ENCODE data around the gene TICRR.

Gene TICRR

DNA sequence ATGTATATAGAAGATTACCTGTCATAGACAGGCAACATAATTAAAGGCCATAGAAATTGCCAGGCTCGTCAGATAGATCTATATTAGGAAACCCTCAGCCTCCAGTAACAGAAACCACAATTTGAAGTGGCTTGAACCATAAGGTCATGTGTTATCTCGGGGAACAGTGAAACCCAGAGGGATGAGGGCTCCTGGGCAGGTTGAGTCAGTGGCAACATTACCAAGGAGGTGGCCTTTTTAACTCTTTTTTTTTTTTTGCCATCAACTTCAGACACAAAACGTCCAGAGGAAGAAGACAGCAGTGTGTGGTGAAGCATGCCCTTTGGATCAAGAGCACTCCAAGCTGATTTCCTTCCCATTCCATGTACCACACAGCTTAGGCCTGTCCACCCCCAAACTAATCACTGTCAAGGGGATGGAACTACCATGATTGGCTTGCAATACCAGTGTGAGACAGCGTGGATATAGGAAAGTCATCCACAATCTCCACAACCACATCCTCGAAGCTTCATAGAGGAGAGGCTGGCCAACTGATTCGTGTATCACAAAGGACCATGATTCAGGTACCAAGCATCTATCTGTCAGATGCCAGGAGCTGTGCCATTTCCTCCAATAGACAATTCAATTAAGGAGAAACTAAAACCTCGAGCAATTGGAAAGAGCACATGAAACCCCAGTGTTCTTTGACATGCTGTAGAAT, 81.0 kb downstream of the TICRR start:
- H3K4me3 ChIP-seq (ENCODE audit: low read depth, low read length): no peak overlapping the region
- DNase-seq (ENCODE audit: low read depth, low spot score): no peak
- POLR2A ChIA-PET: no interaction called here
- CTCF ChIA-PET: interaction anchor here (0.9 to 3.7 kb wide), 2 partner anchors 9 to 13 kb away, joined by 3 to 37 read pairs; no protein-coding TSS in a partner anchor
- TF ChIP-seq, protein P1, sequence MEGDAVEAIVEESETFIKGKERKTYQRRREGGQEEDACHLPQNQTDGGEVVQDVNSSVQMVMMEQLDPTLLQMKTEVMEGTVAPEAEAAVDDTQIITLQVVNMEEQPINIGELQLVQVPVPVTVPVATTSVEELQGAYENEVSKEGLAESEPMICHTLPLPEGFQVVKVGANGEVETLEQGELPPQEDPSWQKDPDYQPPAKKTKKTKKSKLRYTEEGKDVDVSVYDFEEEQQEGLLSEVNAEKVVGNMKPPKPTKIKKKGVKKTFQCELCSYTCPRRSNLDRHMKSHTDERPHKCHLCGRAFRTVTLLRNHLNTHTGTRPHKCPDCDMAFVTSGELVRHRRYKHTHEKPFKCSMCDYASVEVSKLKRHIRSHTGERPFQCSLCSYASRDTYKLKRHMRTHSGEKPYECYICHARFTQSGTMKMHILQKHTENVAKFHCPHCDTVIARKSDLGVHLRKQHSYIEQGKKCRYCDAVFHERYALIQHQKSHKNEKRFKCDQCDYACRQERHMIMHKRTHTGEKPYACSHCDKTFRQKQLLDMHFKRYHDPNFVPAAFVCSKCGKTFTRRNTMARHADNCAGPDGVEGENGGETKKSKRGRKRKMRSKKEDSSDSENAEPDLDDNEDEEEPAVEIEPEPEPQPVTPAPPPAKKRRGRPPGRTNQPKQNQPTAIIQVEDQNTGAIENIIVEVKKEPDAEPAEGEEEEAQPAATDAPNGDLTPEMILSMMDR (IDR thresholded peaks at IDR 0.05; ENCODE audit: insufficient read depth, low read length, missing control alignments): no peak

DNA sequence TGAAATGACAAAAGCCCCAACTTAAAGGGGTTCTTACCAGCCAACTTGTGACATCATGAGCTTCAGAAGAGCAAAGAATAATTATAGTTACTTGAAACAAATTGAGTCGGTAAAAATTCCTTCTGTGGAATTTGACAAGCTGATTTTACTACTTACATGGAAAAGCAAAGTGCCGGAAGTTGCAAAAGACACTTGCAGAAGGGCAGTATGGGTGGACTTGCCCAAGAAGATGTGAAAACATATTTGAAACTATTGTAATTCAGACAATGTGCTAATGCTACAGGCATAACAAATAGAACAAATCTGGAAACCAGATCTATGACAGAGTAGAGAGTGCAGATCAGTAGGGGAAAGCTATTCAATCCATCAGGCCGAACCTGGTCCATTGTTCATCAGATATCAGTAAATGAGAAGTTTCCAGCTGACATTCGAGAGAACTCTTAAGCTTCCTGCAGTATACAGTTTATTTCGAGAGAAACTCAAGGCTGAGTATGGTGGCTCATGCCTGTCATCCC, 82.5 kb downstream of the TICRR start:
- CTCF ChIA-PET: interaction anchor here (1.6 to 3.7 kb wide), 3 partner anchors 8 to 13 kb away, joined by 3 to 37 read pairs (median 7); no protein-coding TSS in a partner anchor
- TF ChIP-seq, protein P1 (IDR thresholded peaks at IDR 0.05; ENCODE audit: insufficient read depth, low read length, missing control alignments): no peak

DNA sequence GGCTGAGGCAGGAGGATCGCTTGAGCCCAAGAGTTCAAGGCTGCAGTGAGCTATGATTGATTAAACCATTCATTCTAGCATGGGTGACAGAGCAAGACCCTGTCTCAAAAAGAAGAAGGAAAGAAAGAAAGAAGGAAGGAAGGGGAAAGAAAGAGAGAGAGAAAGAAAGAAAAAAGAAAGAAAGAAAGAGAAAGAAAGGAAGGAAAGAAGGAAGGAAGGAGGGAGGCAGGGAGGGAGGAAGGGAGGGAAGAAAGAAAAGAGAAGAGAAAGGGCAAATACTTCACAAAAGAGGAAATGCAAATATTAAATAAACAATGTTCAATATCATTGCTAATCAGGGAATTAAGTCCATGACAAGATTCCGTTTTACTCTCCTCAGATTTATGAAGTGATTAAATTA, 84.0 kb downstream of the TICRR start:
- CTCF ChIA-PET: interaction anchor here (0.7 to 3.7 kb wide), 4 partner anchors 10 to 16 kb away, joined by 3 to 37 read pairs (median 5); no protein-coding TSS in a partner anchor
- TF ChIP-seq, protein P1 (IDR thresholded peaks at IDR 0.05; ENCODE audit: insufficient read depth, low read length, missing control alignments): no peak
- POLR2A ChIA-PET: interaction anchor here (0.6 kb wide), 1 partner anchor 217 kb away, joined by 5 read pairs; no protein-coding TSS in a partner anchor
- H3K4me3 ChIP-seq (ENCODE audit: low read depth, low read length): no peak overlapping the region
- no peak for DNase-seq (ENCODE audit: low read depth, low spot score)

More for the DNA sequence above, 82.5 kb downstream of the TICRR start:
- POLR2A ChIA-PET: no interaction called here
- no peak overlapping the region for H3K4me3 ChIP-seq (ENCODE audit: low read depth, low read length)
- DNase-seq (ENCODE audit: low read depth, low spot score): no peak

DNA sequence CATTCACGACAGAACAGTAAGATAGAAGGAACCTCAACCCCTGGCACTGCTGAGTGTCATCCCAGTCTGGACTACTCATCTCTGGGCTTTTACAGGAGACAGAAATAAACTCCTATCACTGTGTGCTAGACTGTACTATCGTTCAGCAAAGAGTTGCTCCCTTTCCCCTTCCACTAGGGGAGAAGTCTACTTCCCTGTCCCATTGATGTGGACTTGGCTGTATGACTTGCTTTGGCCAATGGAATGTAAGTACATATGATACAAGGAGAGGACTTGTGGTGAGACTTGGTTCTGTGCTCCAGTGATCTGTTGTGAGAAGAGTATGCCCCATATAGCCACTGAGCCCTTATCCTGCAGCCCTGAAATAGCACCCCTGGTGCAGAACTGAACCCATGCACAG, 85.3 kb downstream of the TICRR start:
- ChIA-PET CTCF (interaction anchor here (1.4 kb wide), 2 partner anchors 10 to 80 kb away, joined by 3 to 4 read pairs; no protein-coding TSS in a partner anchor), POLR2A (interaction anchor here (0.6 kb wide), 1 partner anchor 537 kb away, joined by 4 read pairs; no protein-coding TSS in a partner anchor)
- TF ChIP-seq, protein P1 (IDR thresholded peaks at IDR 0.05; ENCODE audit: insufficient read depth, low read length, missing control alignments): no peak
- DNase-seq (ENCODE audit: low read depth, low spot score): no peak
- H3K4me3 ChIP-seq (ENCODE audit: low read depth, low read length): no peak overlapping the region

DNA sequence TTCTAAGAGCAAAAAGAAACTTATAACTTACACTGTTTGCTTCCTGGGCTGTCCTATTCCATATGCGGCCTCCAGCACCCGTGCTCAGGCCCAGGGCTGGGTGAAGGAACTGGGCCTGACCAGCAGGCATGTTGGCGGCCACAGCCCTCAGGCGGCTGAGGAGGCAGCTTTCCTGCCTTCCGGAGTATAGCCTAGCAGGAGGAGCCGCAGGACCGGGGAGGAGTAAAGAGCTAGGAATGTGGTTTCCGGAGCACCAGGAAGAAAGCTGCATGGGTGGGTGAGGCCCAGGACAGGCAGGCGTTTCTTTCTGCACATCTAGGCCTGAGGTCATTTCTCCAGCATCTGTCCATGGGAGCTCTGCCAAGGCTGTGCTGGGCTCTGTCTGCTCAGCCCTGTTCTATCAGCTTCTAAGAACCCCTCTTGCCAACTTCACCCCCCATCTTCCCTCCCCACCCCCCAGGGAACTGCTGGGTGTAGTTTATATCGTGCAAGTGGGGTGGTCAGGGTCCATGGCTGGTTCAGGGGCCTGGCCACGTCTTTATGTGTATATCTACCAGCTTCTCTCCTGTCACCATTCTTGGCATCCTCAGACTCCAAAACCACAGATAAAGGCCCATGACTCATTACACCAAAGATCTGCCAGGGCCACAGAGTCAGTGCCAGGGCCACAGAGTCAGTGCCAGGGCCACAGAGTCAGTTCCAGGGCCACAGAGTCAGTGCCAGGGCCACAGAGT, 87.8 kb downstream of the TICRR start:
- DNase-seq (ENCODE audit: low read depth, low spot score): peak; percentile 66
- POLR2A ChIA-PET: interaction anchor here (1.1 kb wide), 1 partner anchor 231 kb away, joined by 4 read pairs; the partner anchor contains the start of gene AP3S2
- TF ChIP-seq, protein P1 (IDR thresholded peaks at IDR 0.05; ENCODE audit: insufficient read depth, low read length, missing control alignments): no peak
- H3K4me3 ChIP-seq (ENCODE audit: low read depth, low read length): peak overlapping the region; percentile 3; the same call in 1 of the 2 replicates
- CTCF ChIA-PET: interaction anchor here (1.0 to 3.6 kb wide), 7 partner anchors 10 to 212 kb away, joined by 3 to 31 read pairs (median 5); no protein-coding TSS in a partner anchor
